GM21360 (cell line): ENCODE results near the gene FOXI3.

Source experiments
- ATAC-seq: cut with Tn5 transposase; IDR thresholded peaks from one replicate; pipeline ENCODE4 v1.9.1; 2021; ENCODE audit warnings: mild to moderate bottlenecking, moderate library complexity; ENCODE audit not compliant: unreplicated experiment

The FOXI3 gene

DNA sequence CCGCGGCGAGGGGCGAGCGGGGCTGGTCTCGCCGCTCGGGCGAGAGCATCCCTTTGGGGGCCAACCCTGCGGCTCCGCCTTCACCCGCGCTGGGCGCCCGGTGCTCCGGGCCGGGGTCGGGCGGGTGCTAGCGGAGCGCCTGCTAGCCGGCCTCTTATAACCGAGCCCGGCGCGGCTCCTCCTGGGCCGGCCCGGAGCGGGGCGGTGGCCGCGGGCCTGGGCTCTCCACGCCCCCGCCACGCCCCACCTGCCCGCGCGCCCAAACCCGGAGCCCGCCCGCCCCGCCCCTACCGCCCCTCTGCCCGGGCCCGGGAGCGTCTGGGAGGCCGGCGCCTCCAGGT, at the start of gene FOXI3:
FOXI3 (minus strand) TSS at position 129 of the 341 bp plus-strand sequence. CDS start 158 bp downstream, outside the sequence.
- no peak for ATAC-seq

- ATAC-seq: no peak
Measured at GRCh38 chr2:88500691-88501090, 48.2 kb upstream of the FOXI3 start.

DNA sequence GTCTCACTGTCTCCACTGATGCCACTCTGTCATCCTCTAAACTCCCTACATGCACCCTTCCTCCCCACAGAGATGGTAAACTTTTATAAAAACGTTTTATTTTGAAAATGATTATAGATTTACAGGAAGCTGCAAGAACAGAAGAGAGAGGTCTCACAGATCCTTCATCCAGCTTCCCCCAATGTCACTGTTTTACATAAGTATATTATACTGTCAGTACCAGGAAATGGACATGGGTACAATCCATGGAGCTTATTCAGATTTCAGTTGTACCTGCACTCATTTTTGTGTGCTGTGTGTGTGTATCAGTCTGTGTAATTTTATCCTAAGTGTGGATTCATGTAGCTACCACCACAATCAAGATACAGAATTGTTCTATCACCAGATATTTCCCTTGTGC, 46.7 kb upstream of the FOXI3 start:
- no peak for ATAC-seq

GRCh38 chr2:88493481-88493880, 41.0 kb upstream of the FOXI3 start:
- ATAC-seq: no peak

- ATAC-seq: no peak
Measured at GRCh38 chr2:88492002-88492401, 39.5 kb upstream of the FOXI3 start.

DNA sequence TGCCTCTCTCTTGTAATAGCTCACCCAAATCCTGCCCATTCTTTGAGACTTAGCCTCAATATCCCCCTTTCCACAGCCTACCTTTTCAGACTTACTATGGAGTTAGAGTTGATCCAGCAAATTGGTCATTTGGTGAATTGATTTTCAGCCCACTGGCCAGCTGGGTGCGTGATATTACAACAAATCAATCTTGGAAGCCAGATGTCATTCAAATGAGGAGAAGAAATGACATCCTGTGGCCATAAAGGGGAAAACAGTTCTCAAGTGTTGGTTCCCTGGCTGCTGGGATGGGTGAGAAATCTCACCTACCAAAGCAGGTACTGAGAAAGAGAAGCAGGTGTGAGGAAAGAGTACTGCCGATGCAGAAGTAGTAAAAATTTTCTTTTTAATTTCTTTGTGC, 36.7 kb upstream of the FOXI3 start:
- ATAC-seq: no peak

DNA sequence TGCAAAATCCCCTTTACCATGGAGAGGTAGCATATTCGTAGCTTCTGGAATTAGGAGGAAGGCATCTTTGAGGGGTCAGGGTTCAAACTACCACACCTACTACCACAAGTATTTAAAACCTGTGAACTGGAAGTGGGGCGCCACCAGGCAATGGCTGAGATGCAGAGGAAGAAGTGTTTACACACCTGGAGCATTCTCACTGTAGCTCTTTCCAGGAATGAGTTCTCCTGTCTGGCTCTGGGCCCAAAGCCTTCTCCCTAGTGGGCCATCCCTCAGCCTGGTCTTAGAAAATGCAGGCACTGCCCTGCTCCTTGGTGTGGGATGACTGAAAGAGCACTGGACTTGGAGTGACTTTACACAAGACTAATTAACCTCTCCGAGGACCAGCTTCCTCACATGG, 30.7 kb upstream of the FOXI3 start:
- ATAC-seq: no peak

DNA sequence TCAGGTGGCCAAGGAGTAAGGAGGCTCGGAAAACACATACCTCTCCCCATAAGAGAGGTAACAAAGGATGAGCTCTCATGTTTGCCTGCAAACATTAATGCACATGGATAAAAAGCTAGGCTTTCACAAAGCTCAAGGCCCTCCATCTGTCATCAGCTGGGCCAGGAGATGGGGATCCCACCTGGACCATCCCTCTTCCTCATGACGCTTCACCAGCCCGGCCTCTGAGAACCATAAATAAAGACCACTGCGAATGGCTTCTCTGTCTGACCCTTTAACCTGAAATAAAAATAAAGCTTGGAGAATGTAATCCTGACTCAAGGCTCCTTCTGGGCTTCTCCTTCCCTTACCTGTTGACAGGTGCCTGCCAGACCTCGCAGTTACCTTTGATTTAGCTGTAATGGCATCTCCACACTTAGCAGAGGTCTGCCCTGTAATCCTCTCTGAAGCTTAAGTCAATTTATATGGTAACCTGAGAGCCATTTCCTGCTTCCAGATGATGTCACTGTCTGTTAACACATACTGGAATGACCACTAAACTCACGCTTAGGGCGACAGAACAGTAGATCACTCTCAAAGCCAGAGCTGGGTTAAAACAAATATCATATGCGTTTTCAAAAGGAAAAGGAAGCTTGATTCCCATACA, 29.3 kb upstream of the FOXI3 start:
- ATAC-seq: no peak

DNA sequence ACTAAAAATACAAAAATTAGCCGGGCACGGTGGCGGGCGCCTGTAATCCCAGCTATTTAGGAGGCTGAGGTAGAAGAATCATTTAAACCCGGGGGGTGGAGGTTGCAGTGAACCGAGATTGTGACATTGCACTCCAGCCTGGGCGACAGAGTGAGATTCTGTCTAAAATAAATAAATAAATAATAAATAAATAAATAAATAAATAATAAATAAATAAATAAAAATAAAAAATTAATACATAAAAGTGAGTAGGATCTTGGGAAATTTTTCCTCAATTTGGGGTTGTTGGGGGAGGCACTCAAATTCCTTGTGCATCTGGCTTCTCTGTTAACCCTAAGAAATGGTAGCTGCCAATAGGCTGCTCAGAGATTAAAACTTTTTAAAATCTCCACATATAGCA, 20.3 kb upstream of the FOXI3 start:
- no peak for ATAC-seq

GRCh38 chr2:88471083-88471942, 18.8 kb upstream of the FOXI3 start:
- ATAC-seq: no peak

- no peak for ATAC-seq
Measured at GRCh38 chr2:88469202-88470114, 17.0 kb upstream of the FOXI3 start.

DNA sequence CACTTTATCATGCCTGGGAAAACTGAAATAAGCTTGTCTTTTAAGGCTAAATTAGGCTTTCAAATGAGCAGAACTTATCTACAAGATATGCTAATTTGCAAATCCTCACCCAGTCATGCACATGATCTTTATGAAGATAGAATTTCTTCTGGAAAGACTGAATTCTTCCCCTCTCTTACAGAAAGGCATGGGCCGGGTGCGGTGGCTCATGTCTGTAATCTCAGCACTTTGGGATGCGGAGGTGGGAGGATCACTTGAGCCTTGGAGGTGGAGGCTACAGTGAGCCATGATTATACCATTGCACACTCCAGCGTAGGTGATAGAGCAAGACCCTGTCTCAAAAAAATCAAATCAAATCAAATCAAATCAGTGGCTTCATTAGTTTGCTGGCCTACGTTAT, 11.7 kb upstream of the FOXI3 start:
- no peak for ATAC-seq

GRCh38 chr2:88458633-88459032, 6.1 kb upstream of the FOXI3 start:
- ATAC-seq: no peak

- ATAC-seq: no peak
Measured at GRCh38 chr2:88452980-88453582, 588 bp upstream of the FOXI3 start.

GRCh38 chr2:88451811-88452564, 505 bp downstream of the FOXI3 start:
- ATAC-seq: no peak

- no peak for ATAC-seq
Measured at GRCh38 chr2:88450925-88451810, 1.3 kb downstream of the FOXI3 start.

- ATAC-seq: no peak
Measured at GRCh38 chr2:88450186-88450585, 2.3 kb downstream of the FOXI3 start.

GRCh38 chr2:88448248-88448647, 4.2 kb downstream of the FOXI3 start:
- no peak for ATAC-seq

GRCh38 chr2:88443353-88443938, 9.0 kb downstream of the FOXI3 start:
- no peak for ATAC-seq
